Measurements from ENCODE around the gene FGF12. TPM values are rescaled to one million over a fixed set of nuclear protein-coding genes. Genes with fewer than 3 reads are reported as not detected.

Gene FGF12
- total RNA-seq, 1 experiment from 2014 or later, result 1.5 TPM

DNA sequence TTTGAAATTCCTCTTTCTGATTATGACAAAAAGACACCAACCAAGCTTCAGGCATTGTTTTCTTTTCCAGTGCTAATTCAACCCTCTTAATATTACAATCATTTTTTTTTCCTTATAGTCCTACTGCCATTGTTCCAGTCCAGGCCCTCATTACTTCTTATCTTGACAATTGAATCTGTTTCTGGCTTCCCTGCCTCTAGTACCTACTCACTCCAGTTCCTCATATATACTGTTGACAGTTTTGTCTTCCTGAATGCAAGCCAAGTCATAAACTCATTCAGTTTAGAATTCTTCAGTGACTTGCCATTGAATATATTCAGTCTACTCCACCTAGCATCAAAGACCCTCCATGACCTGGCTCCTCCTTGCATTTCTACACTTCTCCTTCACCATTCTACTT is 507.4 kb downstream of the FGF12 start:
- DNase-seq (ENCODE audit: extremely low read depth, low read depth), result no peak

- DNase-seq (ENCODE audit: extremely low read depth, low read depth), result no peak
Measured at GRCh38 chr3:192216067-192216466, 511.3 kb downstream of the FGF12 start.

GRCh38 chr3:192212979-192213378 is 514.4 kb downstream of the FGF12 start:
- no peak for DNase-seq (ENCODE audit: extremely low read depth, low read depth)

- DNase-seq (ENCODE audit: extremely low read depth, low read depth), result no peak
Measured at GRCh38 chr3:192212335-192212734, 515.0 kb downstream of the FGF12 start.

DNA sequence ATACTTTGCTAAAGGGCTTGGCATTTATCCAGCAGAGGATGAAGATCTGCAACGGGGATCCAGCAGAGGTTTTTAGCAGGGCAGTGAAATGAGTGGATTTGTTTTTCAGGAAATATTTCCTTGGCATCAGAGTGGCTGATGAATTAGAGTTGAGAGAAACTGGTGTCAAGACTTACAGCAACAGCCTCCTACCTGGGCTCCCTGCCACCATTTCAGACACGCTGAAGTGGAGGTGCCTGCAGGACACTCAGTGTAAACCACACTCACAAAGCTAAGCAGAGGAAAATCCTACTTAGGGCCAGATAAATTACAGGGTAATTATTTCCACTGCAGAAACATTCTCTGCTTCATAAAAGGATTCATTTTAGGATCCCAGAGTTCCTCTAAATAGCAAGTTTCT is 519.7 kb downstream of the FGF12 start:
- DNase-seq (ENCODE audit: extremely low read depth, low read depth), result no peak

GRCh38 chr3:192207239-192207638 is 520.1 kb downstream of the FGF12 start:
- DNase-seq (ENCODE audit: extremely low read depth, low read depth), result no peak

DNA sequence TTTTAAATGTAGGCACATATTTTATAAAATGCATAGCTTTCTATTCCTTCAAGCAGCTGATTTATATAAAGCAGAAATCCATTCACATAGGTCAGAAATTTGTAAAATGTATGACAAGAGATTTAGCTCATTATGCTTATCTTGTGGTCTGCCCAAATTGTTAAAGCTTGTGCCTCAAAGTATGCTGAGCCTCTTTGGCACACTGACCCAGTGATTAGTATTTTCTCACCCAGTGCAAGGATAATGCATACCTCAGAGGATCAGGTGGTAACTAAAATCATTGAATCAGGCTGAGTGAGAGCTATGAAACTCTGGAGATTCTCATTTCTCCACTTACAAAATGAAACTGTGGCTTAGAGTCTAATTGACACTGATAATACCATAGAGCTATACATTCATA is 533.3 kb downstream of the FGF12 start:
- no peak for DNase-seq (ENCODE audit: extremely low read depth, low read depth)

GRCh38 chr3:192188218-192188835 is 539.0 kb downstream of the FGF12 start:
- DNase-seq (ENCODE audit: extremely low read depth, low read depth), result peak; percentile 7

GRCh38 chr3:192187485-192188051 is 539.8 kb downstream of the FGF12 start:
- no peak for DNase-seq (ENCODE audit: extremely low read depth, low read depth)

DNA sequence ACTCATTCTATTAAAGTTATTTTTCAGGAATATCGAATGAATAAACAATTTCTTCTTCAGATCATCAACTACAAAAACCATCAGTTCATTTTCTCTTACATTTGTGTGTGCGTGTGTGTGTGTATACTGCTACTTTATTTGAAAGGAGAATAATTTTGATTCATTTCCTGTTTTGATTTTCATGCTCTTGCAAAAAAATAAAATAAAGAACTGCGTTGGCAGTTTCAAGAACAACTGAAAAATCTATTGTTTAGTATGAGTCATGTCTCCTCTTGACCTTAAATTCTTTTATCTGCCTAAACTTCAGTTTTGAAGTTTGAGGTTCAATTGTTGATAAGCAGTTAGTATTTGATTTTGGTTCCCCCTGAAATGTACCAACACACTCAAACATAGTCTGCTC is 540.8 kb downstream of the FGF12 start:
- DNase-seq (ENCODE audit: extremely low read depth, low read depth), result no peak

DNA sequence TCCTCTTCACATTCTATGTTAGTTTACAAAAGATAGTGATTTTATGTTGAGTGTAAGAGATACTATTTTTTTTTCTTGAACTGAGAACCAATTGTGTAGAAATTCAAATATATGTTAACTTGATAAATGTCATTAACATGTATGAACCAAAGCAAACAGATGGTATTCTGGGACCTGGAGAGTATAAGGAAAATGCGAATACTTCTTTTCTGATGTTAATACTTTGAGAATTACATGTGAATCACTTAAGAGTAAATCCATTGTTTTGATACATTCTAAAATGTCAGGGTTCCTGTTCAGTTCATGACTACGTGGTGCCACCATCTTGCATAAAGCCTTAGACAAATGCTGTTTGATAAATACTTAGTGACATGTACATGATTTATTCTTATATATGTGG is 541.3 kb downstream of the FGF12 start:
- no peak for DNase-seq (ENCODE audit: extremely low read depth, low read depth)

GRCh38 chr3:192183109-192183508 is 544.2 kb downstream of the FGF12 start:
- DNase-seq (ENCODE audit: extremely low read depth, low read depth), result no peak

- no peak for DNase-seq (ENCODE audit: extremely low read depth, low read depth)
Measured at GRCh38 chr3:192181151-192181550, 546.2 kb downstream of the FGF12 start.

GRCh38 chr3:192177383-192177782 is 550.0 kb downstream of the FGF12 start:
- DNase-seq (ENCODE audit: extremely low read depth, low read depth), result no peak

DNA sequence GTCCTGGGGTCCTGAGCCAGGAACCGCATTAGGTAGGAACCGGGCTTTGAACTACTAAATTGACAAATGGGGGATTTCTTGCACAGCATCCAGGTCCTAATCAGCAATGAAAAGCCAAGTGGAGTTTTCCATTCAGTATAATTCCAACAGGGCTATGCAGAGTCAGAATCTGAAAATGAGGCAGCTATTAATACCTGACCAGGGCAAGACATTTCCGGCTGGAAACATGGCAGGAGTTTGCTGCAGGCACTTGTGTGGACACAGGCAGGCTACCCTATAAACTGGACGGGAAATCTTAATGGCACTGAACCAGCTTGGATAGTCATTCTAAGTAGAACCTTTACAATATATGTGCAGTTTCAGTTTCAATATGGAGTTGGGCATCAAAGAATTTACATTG is 553.1 kb downstream of the FGF12 start:
- DNase-seq (ENCODE audit: extremely low read depth, low read depth), result no peak

- no peak for DNase-seq (ENCODE audit: extremely low read depth, low read depth)
Measured at GRCh38 chr3:192171213-192171612, 556.1 kb downstream of the FGF12 start.

DNA sequence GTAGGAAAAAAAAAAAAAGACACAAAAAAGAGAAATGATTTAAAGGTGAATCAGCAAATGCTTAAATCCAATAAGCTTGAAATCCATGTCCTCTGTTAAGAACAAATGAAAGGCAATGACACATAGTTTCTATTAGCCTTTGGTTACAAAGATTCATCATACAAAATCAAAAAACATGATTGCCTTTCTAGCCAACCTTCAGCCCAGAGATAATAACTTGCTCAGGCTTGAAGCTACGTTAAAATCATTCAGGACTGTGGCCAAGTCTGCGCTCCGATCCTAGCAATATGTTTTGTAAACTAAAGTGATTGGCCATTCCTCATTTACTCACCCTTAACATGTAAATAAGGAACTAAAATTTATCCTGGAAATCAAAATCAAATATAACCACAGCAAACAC is 556.7 kb downstream of the FGF12 start:
- no peak for DNase-seq (ENCODE audit: extremely low read depth, low read depth)

GRCh38 chr3:192170031-192170430 is 557.3 kb downstream of the FGF12 start:
- no peak for DNase-seq (ENCODE audit: extremely low read depth, low read depth)

DNA sequence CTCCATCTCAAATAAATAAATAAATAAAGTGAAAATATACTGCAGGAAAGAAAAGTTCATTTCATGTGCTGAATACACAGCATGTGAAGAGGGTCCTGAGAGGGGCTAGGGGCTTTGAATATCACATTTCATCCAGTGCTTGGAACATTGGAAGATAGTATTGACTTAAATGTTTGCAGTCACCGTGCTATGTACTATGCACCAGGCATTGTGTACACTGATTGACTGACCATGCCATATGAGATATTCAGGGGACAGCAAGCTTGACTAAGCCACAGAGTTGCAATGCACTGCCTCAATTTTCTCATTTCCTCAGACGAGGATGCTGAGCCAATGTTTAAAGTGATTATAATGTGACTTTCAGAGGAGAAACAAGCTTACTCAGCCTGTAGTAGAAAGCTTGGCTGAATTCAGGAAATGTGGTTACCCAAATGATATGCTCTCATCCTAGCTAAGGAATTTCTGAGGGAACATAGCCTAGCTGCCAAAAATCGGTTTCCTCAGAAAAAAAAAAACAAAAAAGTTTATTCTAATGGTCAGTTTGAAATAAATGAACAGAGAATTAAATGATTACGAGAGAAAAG is 557.9 kb downstream of the FGF12 start:
- DNase-seq (ENCODE audit: extremely low read depth, low read depth), result no peak

- DNase-seq (ENCODE audit: extremely low read depth, low read depth), result no peak
Measured at GRCh38 chr3:192168202-192168601, 559.1 kb downstream of the FGF12 start.

GRCh38 chr3:192165552-192165951 is 561.8 kb downstream of the FGF12 start:
- no peak for DNase-seq (ENCODE audit: extremely low read depth, low read depth)

GRCh38 chr3:192161661-192162060 is 565.7 kb downstream of the FGF12 start:
- DNase-seq (ENCODE audit: extremely low read depth, low read depth), result no peak

- DNase-seq (ENCODE audit: extremely low read depth, low read depth), result no peak
Measured at GRCh38 chr3:192156382-192156781, 571.0 kb downstream of the FGF12 start.

Measured in NCI-H460 (cell line).